ENCODE data around the gene GLCCI1. TPM values are rescaled to one million over a fixed set of nuclear protein-coding genes. Genes with fewer than 3 reads are reported as not detected.

Gene GLCCI1
- total and polyA plus RNA-seq, 5 experiments from 2014 or later: 9.0 to 33.2 (median 30.8) TPM

- Mint-ChIP-seq H3K27me3 (no peaks in the 10 kb centered on the region), H3K9me3 (no peaks in the 10 kb centered on the region), H3K27ac (no peak overlapping the region), H3K4me1 (peaks cover 0 to 15% (median 2%) of the 10 kb centered on the region in 4 donors), H3K36me3 (no peaks in the 10 kb centered on the region), H3K4me3 (no peak overlapping the region)
- no peak for DNase-seq
- ATAC-seq: no peak
- POLR2A ChIA-PET: interaction anchor here (0.6 kb wide), 1 partner anchor 1362 kb away, joined by 3 read pairs; no protein-coding TSS in a partner anchor
Measured at GRCh38 chr7:7938471-7938870, 30.1 kb upstream of the GLCCI1 start.

GRCh38 chr7:7943951-7944350 is 24.6 kb upstream of the GLCCI1 start:
- DNase-seq: no peak

DNA sequence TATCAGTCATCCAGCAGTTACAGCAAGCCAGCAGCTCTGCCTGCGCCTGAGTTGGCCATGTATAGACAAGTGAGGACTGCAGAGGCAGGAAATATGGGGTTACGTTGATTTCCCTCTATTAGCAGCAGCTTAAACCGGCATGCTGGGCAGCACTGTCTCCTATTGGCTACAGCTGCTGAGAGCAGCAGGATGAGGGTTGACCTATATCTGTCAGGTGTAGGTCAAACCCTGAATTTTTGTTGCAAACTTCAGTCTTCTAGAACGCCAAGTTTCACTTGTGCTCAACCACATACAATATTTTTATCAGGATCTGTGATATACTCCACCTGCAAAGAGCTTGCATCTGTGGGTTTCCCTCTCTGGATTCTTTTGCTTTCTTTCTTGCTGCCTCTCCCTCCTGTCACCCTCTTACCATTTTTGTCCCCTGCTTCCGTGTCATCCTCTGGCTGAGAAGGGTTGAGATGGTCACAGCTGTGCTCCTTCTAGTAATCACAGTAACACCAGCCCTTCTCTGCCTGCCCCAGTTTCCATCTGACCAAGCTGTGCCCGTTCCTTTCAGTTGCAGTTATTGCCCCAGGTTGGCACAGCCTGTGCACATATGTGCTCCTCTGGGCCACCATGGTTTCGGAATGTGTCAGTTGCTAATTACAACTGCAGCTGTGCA is 23.8 kb upstream of the GLCCI1 start:
- peak in 6 of 10 donors; percentile 2 to 44 (median 26) for DNase-seq
- H3K4me1 Mint-ChIP-seq: peaks cover 8 to 32% (median 16%) of the 10 kb centered on the region in 4 donors
- peaks cover 0 to 2% (median 0%) of the 10 kb centered on the region in 3 donors for H3K36me3 Mint-ChIP-seq
- POLR2A ChIA-PET: interaction anchor here (0.8 to 1.4 kb wide), 3 partner anchors 24 to 181 kb away, joined by 3 to 6 read pairs (median 3); partner anchors contain the start of gene GLCCI1
- ATAC-seq: peak; percentile 92
- peak overlapping the region; percentile 39 to 92 (median 78) for H3K27ac Mint-ChIP-seq
- H3K9me3 Mint-ChIP-seq: no peaks in the 10 kb centered on the region
- H3K4me3 Mint-ChIP-seq: peak overlapping the region; percentile 53 to 83 (median 74)
- no peaks in the 10 kb centered on the region for H3K27me3 Mint-ChIP-seq

More at GRCh38 chr7:7943951-7944350, 24.6 kb upstream of the GLCCI1 start:
- peaks cover 8 to 32% (median 16%) of the 10 kb centered on the region in 4 donors for H3K4me1 Mint-ChIP-seq
- no peak for ATAC-seq
- POLR2A ChIA-PET: interaction anchor here (1.4 kb wide), 1 partner anchor 26 kb away, joined by 6 read pairs; no protein-coding TSS in a partner anchor
- no peaks in the 10 kb centered on the region for H3K9me3 Mint-ChIP-seq
- H3K4me3 Mint-ChIP-seq: peak overlapping the region in 9 of 10 donors; percentile 55 to 83 (median 74)
- no peaks in the 10 kb centered on the region for H3K36me3 Mint-ChIP-seq
- no peaks in the 10 kb centered on the region for H3K27me3 Mint-ChIP-seq
- H3K27ac Mint-ChIP-seq: peak overlapping the region in 7 of 10 donors; percentile 39 to 92 (median 76)

DNA sequence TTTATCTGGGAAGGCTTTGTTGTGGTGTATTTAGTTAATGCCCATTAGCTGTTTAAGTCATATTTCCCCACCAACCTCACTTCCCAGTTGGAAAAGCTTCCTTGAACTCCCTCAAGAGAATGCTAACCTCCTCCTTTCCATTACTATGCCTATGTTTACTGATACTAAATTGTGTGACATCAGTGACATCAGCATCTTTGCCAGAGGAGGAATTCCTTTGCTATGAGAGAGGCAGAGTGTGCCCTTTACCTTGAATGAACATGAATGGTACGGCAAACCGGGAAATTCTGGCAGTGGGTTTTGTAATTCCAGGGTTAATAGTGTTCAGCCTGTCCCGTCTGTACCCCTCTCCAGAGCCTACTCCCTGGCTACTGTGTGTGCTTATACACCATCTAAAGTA is 22.1 kb upstream of the GLCCI1 start:
- Mint-ChIP-seq H3K9me3 (peaks cover 0 to 9% (median 1%) of the 10 kb centered on the region in 9 donors), H3K36me3 (peaks cover 7 to 15% (median 12%) of the 10 kb centered on the region in 3 donors), H3K4me3 (no peak overlapping the region), H3K27me3 (no peaks in the 10 kb centered on the region), H3K27ac (peak overlapping the region in 1 of 10 donors; percentile 79), H3K4me1 (peaks cover 8 to 32% (median 16%) of the 10 kb centered on the region in 4 donors)
- POLR2A ChIA-PET: no interaction called here
- DNase-seq (no peak), ATAC-seq (no peak)

- Mint-ChIP-seq H3K36me3 (peaks cover 7 to 15% (median 12%) of the 10 kb centered on the region in 3 donors), H3K9me3 (peaks cover 0 to 9% (median 1%) of the 10 kb centered on the region in 9 donors), H3K27me3 (no peaks in the 10 kb centered on the region), H3K27ac (no peak overlapping the region), H3K4me3 (no peak overlapping the region), H3K4me1 (peaks cover 8 to 24% (median 16%) of the 10 kb centered on the region in 4 donors)
- no peak for DNase-seq
- POLR2A ChIA-PET: no interaction called here
- ATAC-seq: no peak
Measured at GRCh38 chr7:7948232-7948631, 20.4 kb upstream of the GLCCI1 start.

- Mint-ChIP-seq H3K36me3 (peaks cover 10 to 23% (median 12%) of the 10 kb centered on the region in 3 donors), H3K9me3 (peaks cover 0 to 9% (median 1%) of the 10 kb centered on the region in 9 donors), H3K27me3 (no peaks in the 10 kb centered on the region), H3K4me3 (no peak overlapping the region), H3K27ac (no peak overlapping the region), H3K4me1 (peaks cover 0 to 1% (median 0%) of the 10 kb centered on the region in 4 donors)
- no peak for ATAC-seq
- POLR2A ChIA-PET: no interaction called here
- DNase-seq: no peak
Measured at GRCh38 chr7:7953806-7954205, 14.8 kb upstream of the GLCCI1 start.

- peaks cover 0 to 7% (median 4%) of the 10 kb centered on the region in 3 donors for H3K36me3 Mint-ChIP-seq
- H3K9me3 Mint-ChIP-seq: no peaks in the 10 kb centered on the region
- H3K4me1 Mint-ChIP-seq: peaks cover 0 to 1% (median 0%) of the 10 kb centered on the region in 4 donors
- DNase-seq (no peak), ATAC-seq (no peak)
- no peak overlapping the region for H3K4me3 Mint-ChIP-seq
- POLR2A ChIA-PET: interaction anchor here (1.9 kb wide), 1 partner anchor 12 kb away, joined by 9 read pairs; the partner anchor contains the start of gene GLCCI1
- no peak overlapping the region for H3K27ac Mint-ChIP-seq
- no peaks in the 10 kb centered on the region for H3K27me3 Mint-ChIP-seq
Measured at GRCh38 chr7:7956531-7957128, 12.0 kb upstream of the GLCCI1 start.

DNA sequence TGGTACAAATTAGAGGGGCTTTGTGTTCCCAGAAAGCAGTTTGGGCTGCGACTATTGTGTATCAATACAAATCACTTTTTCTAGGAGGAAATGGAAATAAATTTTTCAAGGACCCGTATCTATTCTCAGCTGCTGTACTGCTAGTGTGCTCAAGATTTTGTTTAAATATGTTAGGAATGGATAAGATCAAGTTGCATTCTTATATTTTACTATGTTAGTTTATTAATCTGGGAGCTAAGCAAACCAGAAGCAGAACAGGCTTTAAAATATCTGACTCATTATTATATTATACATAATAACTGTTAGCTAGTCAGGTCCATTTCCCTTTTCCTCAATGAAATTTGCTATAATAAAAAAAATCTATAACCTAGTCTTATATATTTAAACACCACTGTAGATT is 11.1 kb upstream of the GLCCI1 start:
- ATAC-seq (no peak), DNase-seq (no peak)
- Mint-ChIP-seq H3K4me1 (peaks cover 0 to 1% (median 0%) of the 10 kb centered on the region in 4 donors), H3K27ac (no peak overlapping the region), H3K4me3 (no peak overlapping the region), H3K27me3 (no peaks in the 10 kb centered on the region), H3K36me3 (peaks cover 0 to 7% (median 4%) of the 10 kb centered on the region in 3 donors), H3K9me3 (no peaks in the 10 kb centered on the region)
- POLR2A ChIA-PET: no interaction called here

GRCh38 chr7:7959979-7960670 is 8.5 kb upstream of the GLCCI1 start:
- POLR2A ChIA-PET: interaction anchor here (0.5 kb wide), 1 partner anchor 814 kb away, joined by 4 read pairs; no protein-coding TSS in a partner anchor
- no peak overlapping the region for H3K27ac Mint-ChIP-seq
- no peak for ATAC-seq
- H3K27me3 Mint-ChIP-seq: no peaks in the 10 kb centered on the region
- peaks cover 5 to 7% (median 6%) of the 10 kb centered on the region in 4 donors for H3K4me1 Mint-ChIP-seq
- no peaks in the 10 kb centered on the region for H3K9me3 Mint-ChIP-seq
- H3K36me3 Mint-ChIP-seq: peaks cover 0 to 4% (median 2%) of the 10 kb centered on the region in 3 donors
- H3K4me3 Mint-ChIP-seq: no peak overlapping the region
- DNase-seq: no peak

DNA sequence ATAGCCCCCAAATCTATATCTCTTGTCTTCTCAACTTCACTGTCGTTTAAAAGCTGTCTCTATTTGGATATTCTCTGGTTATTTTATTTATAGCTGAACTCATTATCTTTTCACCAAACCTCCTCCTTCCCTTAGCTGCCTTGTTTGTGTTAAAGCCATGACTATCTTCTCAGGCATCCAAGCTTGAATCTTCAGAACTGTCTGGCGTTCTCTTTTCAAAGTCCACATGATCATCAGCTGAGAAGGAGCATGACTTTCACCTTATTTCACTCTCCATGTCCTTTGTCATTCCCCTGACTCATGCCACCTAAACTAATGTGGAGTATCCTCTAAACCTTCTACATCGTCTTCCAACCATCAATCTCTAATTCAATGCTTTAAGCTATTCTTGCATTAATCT is 5.7 kb upstream of the GLCCI1 start:
- no peak overlapping the region for H3K4me3 Mint-ChIP-seq
- no peak for ATAC-seq

DNA sequence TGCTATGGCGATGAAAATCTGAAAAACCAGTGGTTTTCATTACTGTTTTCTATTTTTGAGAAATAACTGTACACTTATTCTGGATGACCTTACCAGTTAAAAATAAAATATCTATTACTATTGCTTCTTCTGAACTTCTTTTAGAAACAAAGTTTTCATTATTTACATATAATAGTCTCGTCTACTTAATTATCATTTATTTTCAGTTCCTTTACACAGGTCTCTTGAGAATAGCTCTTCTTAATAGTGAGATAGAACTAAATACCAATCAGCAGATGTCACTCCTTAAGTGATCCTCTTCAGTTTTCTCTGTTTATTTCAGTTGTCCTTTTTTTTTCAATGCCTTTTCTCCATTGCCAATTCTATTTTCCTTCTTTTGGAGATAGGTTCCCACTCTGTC is 4.3 kb upstream of the GLCCI1 start:
- H3K4me1 Mint-ChIP-seq: peaks cover 11 to 29% (median 26%) of the 10 kb centered on the region in 4 donors
- H3K4me3 Mint-ChIP-seq: no peak overlapping the region
- DNase-seq: no peak
- no peaks in the 10 kb centered on the region for H3K9me3 Mint-ChIP-seq
- H3K27me3 Mint-ChIP-seq: no peaks in the 10 kb centered on the region
- H3K27ac Mint-ChIP-seq: peak overlapping the region in 3 of 10 donors; percentile 2 to 51 (median 16)
- POLR2A ChIA-PET: interaction anchor here (1.0 kb wide), 1 partner anchor 22 kb away, joined by 3 read pairs; no protein-coding TSS in a partner anchor
- H3K36me3 Mint-ChIP-seq: no peaks in the 10 kb centered on the region
- no peak for ATAC-seq

More for the DNA sequence above, 5.7 kb upstream of the GLCCI1 start:
- DNase-seq: no peak
- peaks cover 10 to 24% (median 21%) of the 10 kb centered on the region in 4 donors for H3K4me1 Mint-ChIP-seq
- no peak overlapping the region for H3K27ac Mint-ChIP-seq
- H3K9me3 Mint-ChIP-seq: no peaks in the 10 kb centered on the region
- H3K27me3 Mint-ChIP-seq: no peaks in the 10 kb centered on the region
- H3K36me3 Mint-ChIP-seq: no peaks in the 10 kb centered on the region
- POLR2A ChIA-PET: no interaction called here

GRCh38 chr7:7964691-7965090 is 3.9 kb upstream of the GLCCI1 start:
- Mint-ChIP-seq H3K4me1 (peaks cover 11 to 29% (median 26%) of the 10 kb centered on the region in 4 donors), H3K9me3 (no peaks in the 10 kb centered on the region), H3K4me3 (no peak overlapping the region), H3K27ac (peak overlapping the region in 3 of 10 donors; percentile 2 to 51 (median 16)), H3K36me3 (no peaks in the 10 kb centered on the region), H3K27me3 (no peaks in the 10 kb centered on the region)
- POLR2A ChIA-PET: interaction anchor here (1.0 kb wide), 1 partner anchor 22 kb away, joined by 3 read pairs; no protein-coding TSS in a partner anchor
- DNase-seq: peak in 1 of 10 donors; percentile 27
- no peak for ATAC-seq

All from naive thymus-derived CD8-positive, alpha-beta T cell (primary cell).